ENCODE data around the gene RAP2C. TPM values are rescaled to one million over a fixed set of nuclear protein-coding genes. Genes with fewer than 3 reads are reported as not detected.

Gene RAP2C
- total and polyA plus RNA-seq, 2 donors (not counting 3 experiments of a cell fraction or from before 2014, with no cell fraction given): 5.5 to 22.2 TPM

GRCh38 chrX:132165651-132166050 is 53.6 kb downstream of the RAP2C start:
- no peak overlapping the region for H3K4me2 ChIP-seq (ENCODE audit: insufficient read depth, low read length)
- intact Hi-C loops (cut with micrococcal nuclease): no loop called here
- no peaks in the 10 kb centered on the region for H3K4me1 ChIP-seq (ENCODE audit: control insufficient read depth, extremely low read depth, insufficient read depth, low read length)
- ChIA-PET POLR2A (no interaction called here), CTCF (no interaction called here)
- no peak overlapping the region for H3K27ac ChIP-seq (ENCODE audit: insufficient read depth, low read depth, low read length)
- H3K4me3 ChIP-seq (replicated peaks in 1 of 3; ENCODE audit: insufficient read depth in 1 of 3, low read depth in 1 of 3, low read length in 3 of 3): no peak overlapping the region
- FAIRE-seq (no peak), DNase-seq (ENCODE audit: low read depth, low spot score) (no peak)
- H4K20me1 ChIP-seq (replicated peaks; ENCODE audit: control insufficient read depth, extremely low read depth, insufficient read depth, low read length): no peaks in the 10 kb centered on the region
- H2AFZ ChIP-seq (ENCODE audit: low read depth, low read length): no peak overlapping the region
- no peaks in the 10 kb centered on the region for H3K79me2 ChIP-seq (ENCODE audit: control insufficient read depth, insufficient read depth, low read length)
- H3K9me1 ChIP-seq (replicated peaks; ENCODE audit: control insufficient read depth, extremely low read depth, insufficient read depth, low read length): no peaks in the 10 kb centered on the region
- no peaks in the 10 kb centered on the region for H3K9me3 ChIP-seq (replicated peaks; ENCODE audit: control insufficient read depth, insufficient read depth, low read length)
- dilution Hi-C loops (cut with MboI; ENCODE audit: extremely low pct_ligation_motif_present, low sequenced_read_pairs): no loop called here
- peaks cover 0 to 2% of the 10 kb centered on the region in 2 experiments for H3K27me3 ChIP-seq (ENCODE audit: control insufficient read depth in 2 of 2, insufficient read depth in 2 of 2, low read length in 2 of 2)
- H3K9ac ChIP-seq (replicated peaks; ENCODE audit: extremely low read depth, insufficient read depth, low read length): no peak overlapping the region
- no peaks in the 10 kb centered on the region for H3K36me3 ChIP-seq (ENCODE audit: control insufficient read depth in 2 of 2, extremely low read depth in 1 of 2, insufficient read depth in 2 of 2, low read length in 2 of 2)
- no peak for TF ChIP-seq GATA2 (IDR thresholded peaks at IDR 0.05; ENCODE audit: insufficient read depth, insufficient read length, low read depth, low read length)
- TF ChIP-seq FOS (IDR thresholded peaks at IDR 0.05; ENCODE audit: borderline replicate concordance, insufficient read depth, low read length): no peak
- TF ChIP-seq JUN (IDR thresholded peaks at IDR 0.05; ENCODE audit: borderline replicate concordance, insufficient read depth, insufficient read length, low read depth): no peak
- no peak for TF ChIP-seq POLR2AphosphoS5 (IDR thresholded peaks at IDR 0.05; ENCODE audit: insufficient read depth, low read depth, low read length)
- TF ChIP-seq MYC (IDR thresholded peaks at IDR 0.05; ENCODE audit: low read depth, low read length): no peak
- TF ChIP-seq MAX (IDR thresholded peaks at IDR 0.05; ENCODE audit: insufficient read depth, insufficient read length): no peak
- no peak for TF ChIP-seq EZH2 (IDR thresholded peaks at IDR 0.05; ENCODE audit: borderline replicate concordance, low read depth, low read length, severe bottlenecking)
- TF ChIP-seq CTCF (IDR thresholded peaks at IDR 0.05; ENCODE audit: extremely low read depth in 1 of 2, insufficient read depth in 1 of 2, low read depth in 1 of 2, low read length in 2 of 2): no peak
- no peak for TF ChIP-seq POLR2A (IDR thresholded peaks at IDR 0.05; ENCODE audit: low read depth, low read length)
- no TSS peak for BruUV-seq (replicated peaks)
